Measurements from ENCODE around the gene GPC6. TPM values are rescaled to one million over a fixed set of nuclear protein-coding genes. Genes with fewer than 3 reads are reported as not detected.

Gene GPC6
- total and polyA plus RNA-seq, 10 donors: 0.22 to 9.3 (median 4.5) TPM

DNA sequence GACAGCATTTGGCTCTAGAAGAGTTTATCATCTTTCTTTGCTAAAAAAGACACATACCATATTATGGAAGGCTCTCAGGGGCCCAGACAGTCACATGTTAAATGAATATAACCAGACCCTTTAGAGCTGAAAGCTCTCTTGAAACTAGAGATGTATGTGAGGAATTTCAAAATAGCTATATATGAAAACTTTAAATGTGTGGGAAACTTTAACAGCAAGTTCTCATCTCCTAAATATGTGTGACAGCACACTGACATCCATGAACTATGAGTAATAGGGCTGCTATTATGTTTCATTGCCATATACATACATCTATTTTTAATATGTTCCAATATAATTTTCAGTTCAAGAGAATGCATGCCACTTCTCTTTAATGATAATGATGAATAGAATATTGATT is 509.5 kb downstream of the GPC6 start:
- Histone ChIP-seq H3K9me3 (no peaks in the 10 kb centered on the region), H3K27me3 (replicated peaks in 1 of 7) (no peaks in the 10 kb centered on the region), H3K4me3 (no peak overlapping the region), H3K36me3 (no peaks in the 10 kb centered on the region), H3K27ac (no peak overlapping the region), H3K4me1 (no peaks in the 10 kb centered on the region)
- TF ChIP-seq POLR2AphosphoS5 (IDR thresholded peaks at IDR 0.05) (no peak), POLR2A (IDR thresholded peaks at IDR 0.05) (no peak)
- TF ChIP-seq, protein P1, sequence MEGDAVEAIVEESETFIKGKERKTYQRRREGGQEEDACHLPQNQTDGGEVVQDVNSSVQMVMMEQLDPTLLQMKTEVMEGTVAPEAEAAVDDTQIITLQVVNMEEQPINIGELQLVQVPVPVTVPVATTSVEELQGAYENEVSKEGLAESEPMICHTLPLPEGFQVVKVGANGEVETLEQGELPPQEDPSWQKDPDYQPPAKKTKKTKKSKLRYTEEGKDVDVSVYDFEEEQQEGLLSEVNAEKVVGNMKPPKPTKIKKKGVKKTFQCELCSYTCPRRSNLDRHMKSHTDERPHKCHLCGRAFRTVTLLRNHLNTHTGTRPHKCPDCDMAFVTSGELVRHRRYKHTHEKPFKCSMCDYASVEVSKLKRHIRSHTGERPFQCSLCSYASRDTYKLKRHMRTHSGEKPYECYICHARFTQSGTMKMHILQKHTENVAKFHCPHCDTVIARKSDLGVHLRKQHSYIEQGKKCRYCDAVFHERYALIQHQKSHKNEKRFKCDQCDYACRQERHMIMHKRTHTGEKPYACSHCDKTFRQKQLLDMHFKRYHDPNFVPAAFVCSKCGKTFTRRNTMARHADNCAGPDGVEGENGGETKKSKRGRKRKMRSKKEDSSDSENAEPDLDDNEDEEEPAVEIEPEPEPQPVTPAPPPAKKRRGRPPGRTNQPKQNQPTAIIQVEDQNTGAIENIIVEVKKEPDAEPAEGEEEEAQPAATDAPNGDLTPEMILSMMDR (IDR thresholded peaks at IDR 0.05 in 8 of 11, conservative IDR thresholded peaks at IDR 0.05 in 3 of 11): no peak
- intact Hi-C loops (cut with DNase I; ENCODE audit: low total_unique reads): no loop called here
- DNase-seq: no peak

DNA sequence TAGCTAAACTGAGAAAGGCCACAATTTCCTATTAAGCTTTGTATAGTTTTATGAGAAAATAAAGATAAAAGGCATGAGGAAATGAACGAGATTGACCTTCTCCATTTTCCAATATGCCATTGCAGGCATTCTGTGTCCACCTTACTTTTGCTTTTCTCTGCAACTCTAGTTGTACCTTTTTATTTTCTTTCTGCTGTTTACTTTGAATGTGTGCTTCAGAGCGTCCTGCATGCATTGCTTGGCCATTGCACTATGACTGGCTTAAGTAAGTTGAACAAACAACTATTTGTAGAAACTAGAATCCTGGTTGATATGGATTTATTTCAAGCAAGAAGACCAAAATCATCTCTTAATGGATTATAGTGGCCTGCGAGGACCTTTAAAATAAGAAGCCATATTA is 510.3 kb downstream of the GPC6 start:
- Histone ChIP-seq H3K27me3 (replicated peaks in 1 of 7) (no peaks in the 10 kb centered on the region), H3K4me3 (no peak overlapping the region), H3K4me1 (no peaks in the 10 kb centered on the region), H3K27ac (no peak overlapping the region), H3K9me3 (no peaks in the 10 kb centered on the region), H3K36me3 (no peaks in the 10 kb centered on the region)
- WGBS, 5 donors: 75 to 87% (median 78%) methylated on average over 3 of the region's 3 CpGs
- no peak for DNase-seq
- intact Hi-C loops (cut with DNase I; ENCODE audit: low total_unique reads): no loop called here
- TF ChIP-seq POLR2A (IDR thresholded peaks at IDR 0.05): no peak
- no peak for TF ChIP-seq POLR2AphosphoS5 (IDR thresholded peaks at IDR 0.05)
- TF ChIP-seq, protein P1 (IDR thresholded peaks at IDR 0.05 in 8 of 11, conservative IDR thresholded peaks at IDR 0.05 in 3 of 11): no peak

DNA sequence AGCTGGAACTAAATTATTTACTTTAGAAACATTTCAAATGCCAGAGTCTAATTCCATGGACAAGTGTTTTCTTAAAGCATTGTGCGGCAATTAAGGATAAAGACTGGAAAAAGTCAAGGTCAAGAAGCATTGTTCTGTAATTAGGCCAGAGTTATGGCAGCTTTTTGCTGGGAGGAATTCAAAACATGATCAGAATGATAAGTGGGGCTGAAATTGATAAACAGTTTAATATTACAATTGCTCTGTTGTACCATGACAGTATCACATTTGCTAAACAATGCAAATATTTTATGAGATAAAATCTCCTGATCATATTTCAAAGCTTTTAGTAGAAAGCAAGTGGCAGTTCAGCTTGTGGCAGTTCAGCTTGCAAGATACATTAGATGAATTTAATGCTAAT is 513.7 kb downstream of the GPC6 start:
- H3K27ac ChIP-seq: no peak overlapping the region
- H3K27me3 ChIP-seq (replicated peaks in 1 of 7): no peaks in the 10 kb centered on the region
- TF ChIP-seq, protein P1 (IDR thresholded peaks at IDR 0.05 in 8 of 11, conservative IDR thresholded peaks at IDR 0.05 in 3 of 11): no peak
- TF ChIP-seq POLR2AphosphoS5 (IDR thresholded peaks at IDR 0.05): no peak
- no peak for TF ChIP-seq POLR2A (IDR thresholded peaks at IDR 0.05)
- no peaks in the 10 kb centered on the region for H3K4me1 ChIP-seq
- H3K36me3 ChIP-seq: no peaks in the 10 kb centered on the region
- H3K9me3 ChIP-seq: peaks cover 0 to 5% (median 0%) of the 10 kb centered on the region in 8 donors
- WGBS, 5 donors: 59 to 78% (median 66%) methylated on average over 1 of the region's 1 CpG
- H3K4me3 ChIP-seq: no peak overlapping the region
- no peak for DNase-seq
- intact Hi-C loops (cut with DNase I; ENCODE audit: low total_unique reads): no loop called here

DNA sequence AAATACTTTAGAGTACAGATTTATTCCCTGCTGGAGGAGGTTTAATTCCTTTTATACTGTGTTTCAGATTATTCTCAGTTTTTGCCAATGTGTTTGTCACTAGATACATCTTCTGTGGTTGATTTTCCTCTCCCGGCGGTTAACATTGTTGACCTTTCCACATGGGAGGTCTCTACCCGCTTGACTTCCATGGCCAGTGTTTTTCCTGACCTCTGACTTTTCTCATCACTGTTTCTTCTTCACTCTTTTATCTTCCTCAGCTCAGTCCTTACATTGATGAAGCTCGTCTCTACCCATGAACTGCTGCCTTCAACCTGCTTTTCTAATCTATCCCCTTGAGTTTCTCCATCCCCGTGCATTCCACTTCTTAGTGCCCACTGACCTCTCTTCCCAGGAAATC is 517.4 kb downstream of the GPC6 start:
- TF ChIP-seq POLR2A (IDR thresholded peaks at IDR 0.05): no peak
- no peak for TF ChIP-seq POLR2AphosphoS5 (IDR thresholded peaks at IDR 0.05)
- TF ChIP-seq, protein P1 (IDR thresholded peaks at IDR 0.05 in 8 of 11, conservative IDR thresholded peaks at IDR 0.05 in 3 of 11): no peak
- Histone ChIP-seq H3K27ac (no peak overlapping the region), H3K9me3 (peaks cover 0 to 5% (median 0%) of the 10 kb centered on the region in 8 donors), H3K27me3 (replicated peaks in 1 of 7) (no peaks in the 10 kb centered on the region), H3K4me3 (no peak overlapping the region), H3K36me3 (no peaks in the 10 kb centered on the region), H3K4me1 (no peaks in the 10 kb centered on the region)
- WGBS, 5 donors: 78 to 88% (median 86%) methylated on average over 5 of the region's 5 CpGs
- DNase-seq: no peak
- intact Hi-C loops (cut with DNase I; ENCODE audit: low total_unique reads): no loop called here
